ENCODE measurements around the gene TCEAL7.
"Not testable (repeated sequence)": the region's sequence is repeated elsewhere in the genome, so short reads cannot be mapped to it uniquely, and the experiment has no call there.

TCEAL7 gene, protein sequence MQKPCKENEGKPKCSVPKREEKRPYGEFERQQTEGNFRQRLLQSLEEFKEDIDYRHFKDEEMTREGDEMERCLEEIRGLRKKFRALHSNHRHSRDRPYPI
- total RNA-seq = 0 to 0.27 reads per million in 2 donors

DNA sequence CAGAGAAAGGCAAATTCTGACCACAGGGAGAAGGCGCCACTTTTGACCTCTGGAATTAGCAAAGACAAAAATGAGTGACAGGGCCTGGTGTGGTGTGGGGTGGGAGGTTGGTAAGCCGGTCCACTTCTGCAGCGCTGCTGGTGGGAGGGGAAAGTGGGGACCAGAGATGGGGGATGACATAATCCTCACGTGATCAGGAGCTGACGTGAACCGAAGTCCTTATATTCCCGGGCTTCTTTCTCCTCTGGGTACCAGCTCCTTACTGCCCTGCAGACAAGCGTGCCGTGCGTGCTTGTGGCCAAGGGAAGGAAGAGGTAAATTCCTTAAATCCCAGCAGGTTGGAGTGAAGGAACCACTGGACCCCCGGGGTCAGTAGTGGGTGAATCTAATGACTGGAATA, at the start of gene TCEAL7:
Gene TCEAL7, plus strand, starts transcription at position 249 of the 400 bp plus-strand sequence. CDS start 1,165 bp downstream, outside the sequence.
- DNase-seq = no peak

DNA sequence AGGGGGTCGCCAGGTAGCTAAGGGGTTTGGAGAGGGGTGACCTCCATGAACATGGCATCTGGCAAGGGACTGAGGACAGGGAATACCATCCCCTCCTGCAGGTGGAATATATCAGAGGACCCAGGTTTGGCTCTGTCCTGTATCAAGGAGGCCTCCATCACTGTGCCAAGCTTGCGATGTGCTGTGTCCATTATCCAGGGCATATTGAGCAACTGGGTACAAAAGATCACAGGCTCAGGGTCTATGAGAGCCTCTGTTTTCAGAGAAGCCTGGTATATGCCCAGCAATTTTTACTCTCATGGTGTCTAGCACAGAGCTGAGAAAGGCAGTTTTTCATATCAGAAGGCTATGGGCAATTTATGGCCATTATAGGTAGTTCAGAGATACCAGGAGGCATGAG, 36.9 kb upstream of the TCEAL7 start:
- DNase-seq = no peak

DNA sequence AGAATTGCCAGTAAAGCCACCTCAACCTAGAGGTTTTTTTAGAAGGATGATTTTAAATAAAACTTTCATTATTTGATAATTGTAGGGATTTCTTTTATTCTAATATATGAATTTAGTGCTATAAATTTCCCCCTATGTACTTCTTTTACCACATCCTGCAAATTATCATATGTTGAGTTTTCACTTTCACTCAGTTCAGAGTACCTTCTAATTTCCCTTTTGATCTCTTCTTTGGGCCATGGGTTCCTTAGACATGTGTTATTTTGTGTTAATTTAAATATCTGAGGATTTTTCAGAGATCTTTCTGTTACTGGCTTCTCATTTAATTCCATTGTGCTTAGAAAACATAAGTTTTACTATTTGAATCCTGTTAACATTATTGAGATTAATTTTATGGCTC, 25.3 kb upstream of the TCEAL7 start:
- peak in 1 of 5 experiments; percentile 3 for DNase-seq

DNA sequence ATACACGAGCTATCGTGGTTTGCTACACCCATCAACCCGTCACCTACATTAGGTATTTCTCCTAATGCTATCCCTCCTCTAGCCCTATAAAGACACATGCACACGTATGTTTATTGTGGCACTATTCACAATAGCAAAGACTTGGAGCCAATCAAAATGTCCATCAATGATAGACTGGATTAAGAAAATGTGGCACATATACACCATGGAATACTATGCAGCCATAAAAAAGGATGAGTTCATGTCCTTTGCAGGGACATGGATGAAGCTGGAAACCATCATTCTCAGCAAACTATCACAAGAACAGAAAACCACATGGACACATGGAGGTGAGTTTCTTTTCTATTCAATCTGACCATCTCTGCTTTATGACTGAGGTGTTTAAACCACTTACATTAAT, 24.4 kb upstream of the TCEAL7 start:
- not testable (repeated sequence) for DNase-seq

DNA sequence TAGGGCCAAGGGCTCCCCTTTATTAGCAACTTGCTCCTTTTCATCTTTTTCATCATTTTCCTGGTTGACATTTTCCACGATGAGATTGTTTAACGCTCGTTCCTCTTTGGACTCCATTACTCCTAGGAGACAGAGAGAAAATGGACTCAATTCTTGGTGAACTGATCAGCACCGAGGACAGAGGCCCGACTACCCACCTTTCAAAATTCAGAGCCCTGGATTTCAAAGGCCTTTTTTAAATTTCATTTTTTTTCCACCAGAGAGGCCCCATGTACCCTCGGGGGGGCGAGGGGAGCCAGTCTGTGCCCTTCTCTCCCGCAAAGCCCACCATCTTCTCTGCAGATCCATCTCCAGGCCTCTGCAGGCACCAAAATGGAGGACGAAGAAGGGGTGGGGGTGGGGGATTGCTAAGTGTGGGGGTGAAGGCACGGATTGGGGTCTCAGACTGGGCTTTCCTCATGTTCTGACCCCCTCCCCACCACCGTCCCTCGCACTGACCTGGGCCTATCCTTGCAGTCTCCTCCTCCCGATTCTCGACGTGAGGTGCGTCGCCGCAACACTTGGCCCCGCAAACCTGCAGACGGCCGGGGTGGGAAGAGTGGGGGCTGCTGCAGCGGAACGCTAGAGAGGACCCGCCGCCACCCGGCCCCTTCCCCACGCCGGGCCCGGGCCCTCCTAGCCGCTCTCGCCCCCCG, 20.0 kb upstream of the TCEAL7 start:
- peak in 1 of 5 experiments; percentile 3 for DNase-seq

DNA sequence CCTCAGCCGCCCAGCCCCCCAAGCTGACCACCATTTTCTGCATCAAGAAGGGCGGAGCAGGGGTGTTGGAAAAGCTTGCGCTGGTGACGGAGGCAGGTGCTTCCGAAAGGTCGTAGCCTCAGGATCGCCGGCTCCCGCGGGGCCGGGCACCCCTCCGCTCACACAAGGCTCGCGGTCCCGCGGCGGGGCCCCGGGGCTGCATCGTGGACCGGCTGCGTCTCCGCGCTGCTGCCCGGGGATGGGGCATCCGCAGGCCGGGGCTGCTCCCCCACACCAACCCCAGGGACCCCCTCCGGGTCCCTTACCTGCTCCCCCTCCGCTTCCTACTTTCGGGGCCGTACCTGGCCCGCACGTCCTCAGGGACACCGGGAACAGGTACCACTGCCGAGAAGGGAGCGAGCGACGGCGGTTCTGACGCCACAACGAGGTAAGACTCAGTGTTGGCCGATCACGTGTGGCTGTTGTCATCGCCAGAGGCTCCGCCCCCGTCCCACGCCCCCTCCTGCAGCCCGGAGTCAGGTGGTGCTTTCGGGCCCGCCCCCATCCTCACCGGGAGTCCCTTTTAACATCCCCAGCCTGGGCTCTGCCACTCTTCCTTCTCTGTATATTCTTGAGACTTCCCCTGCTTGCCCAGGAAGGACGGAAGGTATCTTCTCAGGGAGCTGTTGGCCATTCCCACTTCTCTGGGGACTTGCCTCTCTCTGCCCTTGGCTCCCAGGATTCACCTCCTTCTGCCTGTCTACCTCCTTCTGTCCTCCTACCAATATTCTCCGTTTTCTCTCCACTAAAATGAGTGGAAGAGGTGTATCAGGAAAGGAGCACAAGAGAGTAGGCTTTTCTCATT, 19.3 kb upstream of the TCEAL7 start, which contains the start of gene BEX2:
Gene BEX2, minus strand, starts transcription at position 436 of the 844 bp plus-strand sequence. CDS start 1,014 bp downstream, outside the sequence.
- DNase-seq = peak; percentile 60 to 88 (median 72)

DNA sequence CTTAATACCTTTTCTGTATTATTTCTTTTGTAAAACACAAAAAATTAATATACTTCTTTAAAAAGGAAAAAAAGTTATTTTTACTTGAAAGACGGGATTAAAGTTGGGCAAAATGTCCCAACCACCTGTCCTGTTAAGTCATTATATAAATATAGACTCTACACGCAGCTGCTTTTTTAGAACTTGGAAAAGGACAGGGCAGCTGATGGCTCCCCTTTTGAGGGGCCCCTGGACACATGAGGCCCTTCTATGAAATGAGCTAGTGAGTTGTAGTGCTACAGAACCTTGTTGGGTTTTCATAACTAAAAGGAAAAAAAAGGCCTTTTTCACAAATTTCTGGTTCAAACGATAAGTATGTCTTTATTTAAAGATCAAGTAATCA, 18.6 kb upstream of the TCEAL7 start:
- DNase-seq = no peak

DNA sequence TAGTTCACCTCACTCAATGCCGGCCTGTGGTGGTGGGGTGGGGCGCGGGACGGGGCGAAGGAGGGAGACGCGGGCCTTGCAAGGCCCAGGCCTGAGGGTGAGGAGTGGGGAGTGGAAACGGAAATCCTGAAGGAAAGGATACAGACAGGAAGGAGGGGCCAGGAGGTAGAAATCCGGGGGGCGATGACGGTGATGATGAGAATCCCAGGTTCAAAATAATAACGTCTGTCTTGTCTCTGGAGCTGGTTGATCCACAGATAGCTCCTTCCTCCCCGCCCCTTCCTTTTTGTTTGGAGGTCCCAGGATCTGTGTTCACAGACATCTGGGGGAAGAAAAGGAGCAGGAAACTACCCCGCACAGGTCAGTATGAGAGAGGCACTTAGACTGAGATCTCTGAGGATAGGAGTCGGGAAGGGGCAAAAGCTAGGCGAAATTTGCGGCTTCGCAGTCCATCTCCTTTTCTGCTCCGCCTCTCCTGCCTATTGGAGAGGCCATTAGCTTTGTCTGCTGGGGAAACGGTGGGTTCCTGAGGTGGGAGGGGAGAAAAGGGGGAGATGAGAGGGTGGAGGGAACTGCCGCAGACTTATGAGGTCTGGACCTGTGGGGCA, 746 bp downstream of the TCEAL7 start:
- DNase-seq = no peak

GRCh38 chrX:103338663-103339062, 8.6 kb downstream of the TCEAL7 start:
- DNase-seq = no peak

- peak in 3 of 5 experiments; percentile 1 to 45 (median 6) for DNase-seq
These were observed 13.1 kb downstream of the TCEAL7 start for GRCh38 chrX:103343105-103343504.

- DNase-seq = no peak
These were observed 14.6 kb downstream of the TCEAL7 start for GRCh38 chrX:103344606-103345005.

GRCh38 chrX:103347682-103348397, 17.8 kb downstream of the TCEAL7 start:
- no peak for DNase-seq

GRCh38 chrX:103356130-103356798, 26.2 kb downstream of the TCEAL7 start, which contains the start of gene TCEAL9:
Gene TCEAL9 (plus strand): TSS chrX:103356506. CDS start chrX:103357685, 1,179 bp downstream.
- no peak for DNase-seq

- DNase-seq = no peak
These were observed 26.8 kb downstream of the TCEAL7 start for GRCh38 chrX:103356858-103357257.

DNA sequence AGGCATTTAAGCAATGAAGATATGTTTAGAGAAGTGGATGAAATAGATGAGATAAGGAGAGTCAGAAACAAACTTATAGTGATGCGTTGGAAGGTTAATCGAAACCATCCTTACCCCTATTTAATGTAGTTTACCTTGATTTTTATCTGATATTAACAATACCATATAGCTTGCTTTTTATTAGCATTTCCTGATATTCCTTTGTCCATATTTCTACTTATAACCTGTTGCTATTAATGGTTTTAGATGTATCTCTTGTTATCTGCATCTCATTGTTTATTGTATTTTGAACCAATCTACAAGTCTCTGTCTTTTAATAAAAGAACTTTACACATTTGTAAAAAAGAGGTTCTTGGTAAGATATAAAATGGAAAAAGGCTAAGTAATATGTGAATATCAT, 27.8 kb downstream of the TCEAL7 start:
- DNase-seq = no peak

DNA sequence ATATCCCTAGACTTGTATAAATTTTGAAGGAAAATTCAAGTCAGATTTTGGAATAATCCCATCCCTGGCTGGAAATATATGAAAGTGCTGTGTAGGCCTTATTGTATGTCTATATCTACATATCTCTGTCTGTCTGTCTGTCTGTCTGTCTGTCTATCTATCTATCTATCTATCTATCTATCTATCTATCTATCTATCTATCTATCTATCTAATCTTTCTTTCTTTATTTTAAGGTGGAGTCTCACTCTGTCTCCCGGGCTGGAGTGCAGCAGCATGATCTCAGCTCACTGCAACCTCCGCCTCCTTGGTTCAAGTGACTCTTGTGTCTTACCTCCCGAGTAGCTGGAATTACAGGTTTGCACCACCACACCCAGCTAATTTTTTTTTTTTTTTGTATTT, 29.6 kb downstream of the TCEAL7 start:
- DNase-seq = not testable (repeated sequence)

DNA sequence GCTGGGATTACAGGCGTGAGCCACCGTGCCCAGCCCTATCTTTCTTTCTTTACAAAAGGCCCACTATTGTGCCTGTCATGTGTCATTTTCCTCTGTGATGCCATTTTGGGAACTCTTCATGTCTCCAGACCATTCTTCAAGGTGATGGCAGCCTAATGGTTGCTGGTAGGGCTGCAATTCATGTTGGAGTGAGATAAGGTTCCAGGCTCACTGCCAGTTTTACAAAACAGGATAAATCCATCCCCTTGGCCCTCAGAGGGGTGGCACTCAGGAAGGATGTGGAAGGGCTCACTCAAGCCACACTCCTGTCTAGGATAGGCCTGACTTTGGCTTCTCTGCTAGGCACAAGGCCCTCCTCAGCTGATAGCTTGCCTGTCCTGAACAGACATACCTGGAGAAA, 30.1 kb downstream of the TCEAL7 start:
- DNase-seq = no peak

- no peak for DNase-seq
These were observed 30.9 kb downstream of the TCEAL7 start for GRCh38 chrX:103360916-103361315.

DNA sequence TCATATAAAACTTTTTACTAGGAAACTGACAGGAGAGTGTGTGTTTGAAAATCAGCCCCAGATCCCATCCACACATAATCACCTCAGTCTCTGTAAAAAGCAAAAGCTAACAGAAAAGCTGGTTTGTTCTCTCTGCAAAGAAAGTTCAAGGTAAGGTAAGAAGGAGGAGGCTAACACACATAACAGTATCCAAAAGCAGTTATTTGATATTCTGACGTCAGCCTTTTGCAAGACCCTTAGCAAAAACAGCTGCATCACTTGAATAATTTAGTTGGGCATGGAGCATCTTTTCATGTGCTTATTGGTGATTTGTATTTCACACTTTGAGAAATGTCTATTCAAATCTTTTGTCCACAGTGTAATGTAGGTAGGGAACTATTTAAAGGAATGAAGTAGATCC, 31.8 kb downstream of the TCEAL7 start:
- DNase-seq = no peak

DNA sequence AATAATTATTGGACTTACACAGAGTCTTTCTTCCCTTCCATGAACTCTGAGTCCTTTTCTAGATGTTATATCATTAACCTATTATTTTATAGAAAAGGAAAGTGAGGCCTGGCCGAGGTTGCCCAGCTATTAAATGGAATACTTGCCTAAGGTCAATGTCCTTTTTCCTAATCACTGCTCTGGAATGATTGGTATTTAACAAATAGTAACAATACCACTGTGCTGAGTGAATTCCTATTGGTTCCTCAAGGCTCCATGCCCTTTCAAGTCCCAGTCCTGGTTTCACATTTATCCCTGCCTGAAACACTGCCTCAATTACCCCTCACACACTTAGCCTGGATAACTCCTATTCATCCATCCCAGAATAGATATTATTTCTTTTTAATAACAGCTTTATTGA, 32.4 kb downstream of the TCEAL7 start:
- no peak for DNase-seq

DNA sequence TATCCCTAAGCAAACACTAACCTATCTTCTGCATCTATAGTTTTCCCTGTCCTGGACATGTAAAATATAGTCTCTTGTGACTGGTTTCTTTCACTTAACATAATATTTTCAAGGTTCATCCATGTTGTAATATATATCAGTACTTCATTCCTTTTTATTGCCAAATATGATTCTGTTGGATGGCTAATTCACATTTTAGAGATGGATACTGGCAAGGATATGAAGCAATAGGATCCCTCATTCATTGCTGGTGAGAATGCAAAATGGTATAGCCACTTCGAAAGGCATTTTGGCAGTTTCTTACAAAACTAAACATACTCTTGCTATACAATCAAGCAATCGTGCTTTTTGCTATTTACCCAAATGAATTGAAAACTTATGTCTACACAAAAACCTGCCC, 33.0 kb downstream of the TCEAL7 start:
- no peak for DNase-seq

DNA sequence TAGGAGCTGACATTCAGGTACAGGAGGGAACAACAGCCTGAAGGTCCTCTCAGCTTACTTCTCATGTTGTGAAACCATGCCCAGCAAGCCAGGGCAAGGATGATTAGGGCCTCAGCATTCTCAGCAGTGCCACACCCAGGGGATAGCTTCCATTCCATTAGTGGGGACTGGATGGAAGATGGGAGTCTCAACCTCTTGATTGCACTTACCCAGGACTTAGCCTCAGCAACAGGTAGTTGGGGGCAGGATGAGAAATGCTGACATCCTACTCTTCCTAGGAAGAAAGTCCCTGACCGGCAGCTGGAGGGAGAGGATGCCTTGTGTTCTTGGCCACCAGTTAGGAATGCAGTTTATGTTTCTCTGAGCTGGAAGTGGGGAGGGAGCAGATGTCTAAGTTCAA, 37.5 kb downstream of the TCEAL7 start:
- no peak for DNase-seq

Measured in T-helper 2 cell (primary cell).